C4-2B (cell line): ENCODE measurements around the gene TMEM129.

Experiments
- H3K27ac ChIP-seq: fragments of 450-650 bp; 2 replicates; pipeline ENCODE4 v1.5.1; 2017
- CTCF ChIP-seq: fragments of 450-650 bp; conservative IDR thresholded peaks from 2 replicates; pipeline ENCODE4 v1.5.1; 2017; ENCODE audit warnings: mild to moderate bottlenecking
- ZFX ChIP-seq: fragments of 450-650 bp; IDR thresholded peaks from 2 replicates; pipeline ENCODE4 v1.6.1; 2017

Gene TMEM129

GRCh38 chr4:1714303-1715001 is 6.7 kb downstream of the TMEM129 start:
- peak overlapping the region; percentile 97 for H3K27ac ChIP-seq
- TF ChIP-seq CTCF (no peak), ZFX (no peak)

- peak overlapping the region; percentile 97 for H3K27ac ChIP-seq
- peak; percentile 46 for TF ChIP-seq ZFX
- no peak for TF ChIP-seq CTCF
These were observed 7.9 kb downstream of the TMEM129 start for GRCh38 chr4:1713003-1713851.

- peak; percentile 4; the same call in 1 of the 2 replicates for TF ChIP-seq ZFX
- TF ChIP-seq CTCF, result no peak
- H3K27ac ChIP-seq, result peak within 1 kb of the TSS; percentile 97
These were observed 8.7 kb downstream of the TMEM129 start, which contains the start of gene SLBP for GRCh38 chr4:1712216-1713002. Gene SLBP (minus strand): TSS chr4:1712319. CDS start chr4:1712188, 131 bp downstream.

GRCh38 chr4:1711571-1712215 is 9.4 kb downstream of the TMEM129 start:
- TF ChIP-seq ZFX, result peak; percentile 80
- TF ChIP-seq CTCF, result no peak
- peak overlapping the region; percentile 97 for H3K27ac ChIP-seq

GRCh38 chr4:1711055-1711570 is 10.0 kb downstream of the TMEM129 start:
- peak overlapping the region; percentile 97 for H3K27ac ChIP-seq
- no peak for TF ChIP-seq ZFX
- TF ChIP-seq CTCF, result no peak

GRCh38 chr4:1708581-1708980 is 12.5 kb downstream of the TMEM129 start:
- no peak overlapping the region; the same call in 1 of the 2 replicates for H3K27ac ChIP-seq
- TF ChIP-seq ZFX, result no peak
- no peak for TF ChIP-seq CTCF
